Spleen (tissue), 11 donors: ENCODE data around the gene CLCN6. TPM values are rescaled to one million over a fixed set of nuclear protein-coding genes. Genes with fewer than 3 reads are reported as not detected.

Experiments
- DNase-seq: peaks from one replicate; pipeline ENCODE4 v3.0.0-alpha.2; 2020
- H3K27ac ChIP-seq, 8 donors: fragments of 200-600 bp; sonication (generic) in 7 of 8; 1 replicate in 4 of 8; 2 replicates in 4 of 8; pipeline versions ENCODE4 v1.5.0 to v1.8.0; 2016 to 2021; ENCODE audit warnings: inconsistent platforms in 4 of 8, mild to moderate bottlenecking in 4 of 8, moderate library complexity in 1 of 8
- H3K27me3 ChIP-seq, 7 donors: fragments of 200-600 bp; sonication (generic) in 6 of 7; replicated peaks in 1 of 7; 1 replicate in 4 of 7; 2 replicates in 3 of 7; pipeline versions ENCODE4 v1.5.0 to v1.8.0; 2016 to 2021; ENCODE audit warnings: inconsistent platforms in 3 of 7, mild to moderate bottlenecking in 1 of 7
- H3K36me3 ChIP-seq, 6 donors: fragments of 200-600 bp; sonication (generic) in 5 of 6; 1 replicate in 4 of 6; 2 replicates in 2 of 6; pipeline versions ENCODE4 v1.5.0 to v1.8.0; 2016 to 2021; ENCODE audit warnings: inconsistent platforms in 2 of 6
- H3K4me1 ChIP-seq, 6 donors: fragments of 200-600 bp; sonication (generic) in 5 of 6; 1 replicate in 3 of 6; 2 replicates in 3 of 6; pipeline versions ENCODE4 v1.5.0 to v1.8.0; 2016 to 2021; ENCODE audit warnings: inconsistent platforms in 3 of 6
- H3K4me3 ChIP-seq, 8 donors: fragments of 200-600 bp; sonication (generic) in 7 of 8; 1 replicate in 4 of 8; 2 replicates in 4 of 8; pipeline versions ENCODE4 v1.5.0 to v1.8.0; 2016 to 2021; ENCODE audit warnings: inconsistent platforms in 4 of 8, mild to moderate bottlenecking in 4 of 8, moderate library complexity in 2 of 8
- H3K9me3 ChIP-seq, 8 donors: fragments of 200-600 bp; sonication (generic) in 7 of 8; 1 replicate in 4 of 8; 2 replicates in 4 of 8; pipeline versions ENCODE4 v1.5.0 to v1.8.0; 2016 to 2021; ENCODE audit warnings: inconsistent platforms in 4 of 8
- POLR2A ChIP-seq, 3 donors: fragments of 450-650 bp; IDR thresholded peaks; one replicate each; pipeline ENCODE4 v1.5.1; 2017; ENCODE audit warnings: antibody characterized with exemption in 3 of 3, mild to moderate bottlenecking in 1 of 3
- POLR2AphosphoS5 ChIP-seq, 3 donors: sonication (generic); formaldehyde crosslinking; IDR thresholded peaks; one replicate each; pipeline ENCODE4 v1.5.1; 2017; ENCODE audit warnings: antibody characterized with exemption in 3 of 3
- WGBS, 5 donors: extraction: QIAGEN DNeasy Blood & Tissue Kit in 3 of 5; methylation state at CpG; one replicate each; pipeline versions ENCODE4 v1.1.5 to v1.1.7; 2013 to 2018; 5-methylcytosine and 5-hydroxymethylcytosine counted together
- intact Hi-C: fragments of 100-400 bp; cut with DNase I; formaldehyde crosslinking; loops from one replicate; pipeline ENCODE4 v1.15.0; 2023; ENCODE audit warnings: low total_unique reads
- polyA plus RNA-seq, 3 donors: library from polyadenylated mRNA; stranded (reverse); fragments of 200-250 nt; gene quantifications; one replicate each; pipeline ENCODE4 v1.2.1, GENCODE V29; 2013
- total RNA-seq, 7 donors: library from RNA; depleted of rRNA in 3 of 7; stranded (reverse); fragments of >200 nt in 3 of 7; fragmentation: NEBNext Ultra II Directional in 4 of 7; extraction: Animal tissue kit (Norgen Biotek cat#: 25700) in 4 of 7; gene quantifications; one replicate each; pipeline versions ENCODE4 v1.1.0 to v1.2.1, GENCODE V29; 2016 to 2021
- TF ChIP-seq, protein P1 (sequence below), 11 experiments: fragments of 200-600 bp in 7 of 11; fragments of 450-650 bp in 4 of 11; sonication (generic) in 4 of 11; IDR thresholded peaks in 8 of 11; conservative IDR thresholded peaks in 3 of 11; 1 replicate in 7 of 11; 2 replicates in 4 of 11; pipeline versions ENCODE4 v1.4.0 to v1.8.0; 2016 to 2021; ENCODE audit warnings: antibody characterized with exemption in 11 of 11, inconsistent platforms in 4 of 11, mild to moderate bottlenecking in 1 of 11
- donor health status: healthy with polysubstance abuse.
- donor health status: DM: no; HTN: no; CAD: no; lungs with moderate emphysema.
- donor health status: DM: no; HTN: no; CAD: no.
- donor health status: Bipolar disorder and iron deficiency.
- donor health status: healthy.
- donor health status: DM: no; HTN: no; CAD: no.
- donor health status: DM: yes; HTN: yes; CAD: no.

CLCN6 gene
- total and polyA plus RNA-seq, 10 donors: 6.3 to 34.4 (median 23.2) TPM

DNA sequence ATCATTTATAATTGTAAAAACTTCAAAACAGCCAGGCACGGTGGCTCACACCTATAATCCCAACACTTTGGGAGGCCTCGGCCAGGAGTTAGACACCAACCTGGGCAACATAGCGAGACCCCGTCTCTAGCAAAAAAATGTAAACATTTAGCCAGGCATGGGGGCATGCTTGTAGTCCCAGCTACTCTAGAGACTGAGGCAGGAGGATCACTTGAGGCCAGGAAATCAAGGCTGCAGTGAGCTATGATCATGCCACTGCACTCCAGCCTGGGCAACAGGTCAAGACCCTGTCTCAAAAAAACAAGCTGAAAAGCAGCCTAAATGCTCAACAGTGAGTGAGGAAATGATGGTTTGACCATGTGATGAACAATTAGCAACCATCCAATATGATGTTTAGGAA lies 36.7 kb upstream of the CLCN6 start:
- intact Hi-C loops: no loop called here
- TF ChIP-seq POLR2AphosphoS5 (IDR thresholded peaks at IDR 0.05): no peak
- TF ChIP-seq, protein P1, sequence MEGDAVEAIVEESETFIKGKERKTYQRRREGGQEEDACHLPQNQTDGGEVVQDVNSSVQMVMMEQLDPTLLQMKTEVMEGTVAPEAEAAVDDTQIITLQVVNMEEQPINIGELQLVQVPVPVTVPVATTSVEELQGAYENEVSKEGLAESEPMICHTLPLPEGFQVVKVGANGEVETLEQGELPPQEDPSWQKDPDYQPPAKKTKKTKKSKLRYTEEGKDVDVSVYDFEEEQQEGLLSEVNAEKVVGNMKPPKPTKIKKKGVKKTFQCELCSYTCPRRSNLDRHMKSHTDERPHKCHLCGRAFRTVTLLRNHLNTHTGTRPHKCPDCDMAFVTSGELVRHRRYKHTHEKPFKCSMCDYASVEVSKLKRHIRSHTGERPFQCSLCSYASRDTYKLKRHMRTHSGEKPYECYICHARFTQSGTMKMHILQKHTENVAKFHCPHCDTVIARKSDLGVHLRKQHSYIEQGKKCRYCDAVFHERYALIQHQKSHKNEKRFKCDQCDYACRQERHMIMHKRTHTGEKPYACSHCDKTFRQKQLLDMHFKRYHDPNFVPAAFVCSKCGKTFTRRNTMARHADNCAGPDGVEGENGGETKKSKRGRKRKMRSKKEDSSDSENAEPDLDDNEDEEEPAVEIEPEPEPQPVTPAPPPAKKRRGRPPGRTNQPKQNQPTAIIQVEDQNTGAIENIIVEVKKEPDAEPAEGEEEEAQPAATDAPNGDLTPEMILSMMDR (IDR thresholded peaks at IDR 0.05 in 8 of 11, conservative IDR thresholded peaks at IDR 0.05 in 3 of 11): no peak
- no peak for TF ChIP-seq POLR2A (IDR thresholded peaks at IDR 0.05)

DNA sequence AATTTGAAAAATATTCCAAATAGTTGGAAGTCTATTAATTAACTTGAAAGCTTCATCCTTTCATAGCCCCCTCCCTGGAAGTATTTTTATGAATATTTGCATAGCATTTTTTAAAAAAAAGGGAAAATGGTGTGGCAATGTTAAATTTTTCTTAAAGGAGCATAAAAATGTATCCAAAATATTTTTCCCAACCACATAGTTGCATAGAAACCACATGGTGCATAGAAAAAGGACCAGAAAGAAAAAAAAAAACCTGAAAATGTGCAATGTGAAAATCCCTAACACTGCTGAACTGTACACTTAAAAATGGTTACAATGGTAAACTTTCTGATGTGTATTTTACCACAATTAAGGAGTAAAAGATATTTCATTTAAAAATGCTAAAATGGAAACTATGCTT lies 36.0 kb upstream of the CLCN6 start:
- intact Hi-C loops: no loop called here

More for the DNA sequence above, 36.7 kb upstream of the CLCN6 start:
- peaks cover 0 to 7% (median 0%) of the 10 kb centered on the region in 6 donors for H3K4me1 ChIP-seq
- H3K27ac ChIP-seq: no peak overlapping the region
- 83 to 91% (median 84%) methylated on average over 4 of the region's 4 CpGs for WGBS, 5 donors
- no peaks in the 10 kb centered on the region for H3K36me3 ChIP-seq
- H3K27me3 ChIP-seq: peaks cover 0 to 7% (median 0%) of the 10 kb centered on the region in 7 donors
- no peak for DNase-seq
- H3K9me3 ChIP-seq: no peaks in the 10 kb centered on the region
- H3K4me3 ChIP-seq: no peak overlapping the region

DNA sequence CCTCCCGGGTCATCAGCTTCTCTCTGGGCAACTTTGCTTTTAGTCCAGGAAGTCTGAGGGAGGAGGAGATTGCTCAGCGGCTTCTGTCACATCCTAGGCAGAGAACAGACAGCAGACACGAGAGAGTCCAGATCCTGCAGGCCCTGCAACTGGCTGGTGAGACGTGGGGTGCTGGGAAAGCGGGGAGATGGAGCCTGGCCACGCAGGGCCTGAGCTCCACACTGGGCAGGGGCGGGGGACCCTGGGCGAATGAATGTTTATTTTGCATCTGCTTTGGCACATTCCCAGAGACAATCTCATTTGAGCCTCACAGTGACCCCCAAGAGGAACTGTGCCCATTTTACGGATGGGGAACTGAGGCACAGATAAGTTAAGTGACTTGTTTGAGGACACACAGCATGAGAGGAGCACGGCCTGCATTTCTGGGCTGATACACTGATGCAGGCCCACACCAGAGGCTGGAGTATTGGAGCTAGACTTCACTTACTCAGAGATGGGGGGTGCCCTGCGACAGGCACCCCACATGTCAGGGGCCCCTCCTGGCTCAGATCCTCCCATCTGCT lies 34.4 kb upstream of the CLCN6 start:
- TF ChIP-seq POLR2AphosphoS5 (IDR thresholded peaks at IDR 0.05) (no peak), POLR2A (IDR thresholded peaks at IDR 0.05) (no peak)
- TF ChIP-seq, protein P1 (IDR thresholded peaks at IDR 0.05 in 8 of 11, conservative IDR thresholded peaks at IDR 0.05 in 3 of 11): no peak
- intact Hi-C loops: no loop called here
- peaks cover 0 to 7% (median 0%) of the 10 kb centered on the region in 6 donors for H3K4me1 ChIP-seq
- H3K36me3 ChIP-seq: no peaks in the 10 kb centered on the region
- H3K9me3 ChIP-seq: no peaks in the 10 kb centered on the region
- H3K27ac ChIP-seq: no peak overlapping the region
- no peak overlapping the region for H3K4me3 ChIP-seq
- DNase-seq: no peak
- H3K27me3 ChIP-seq: peaks cover 0 to 1% (median 0%) of the 10 kb centered on the region in 7 donors
- WGBS, 5 donors: 69 to 88% (median 76%) methylated on average over 10 to 11 of the region's 11 CpGs

More for the DNA sequence above, 36.0 kb upstream of the CLCN6 start:
- H3K27me3 ChIP-seq: peaks cover 0 to 7% (median 0%) of the 10 kb centered on the region in 7 donors
- no peak overlapping the region for H3K4me3 ChIP-seq
- no peak for DNase-seq
- no peaks in the 10 kb centered on the region for H3K36me3 ChIP-seq
- no peaks in the 10 kb centered on the region for H3K9me3 ChIP-seq
- H3K27ac ChIP-seq: no peak overlapping the region
- TF ChIP-seq POLR2A (IDR thresholded peaks at IDR 0.05) (no peak), POLR2AphosphoS5 (IDR thresholded peaks at IDR 0.05) (no peak)
- TF ChIP-seq, protein P1 (IDR thresholded peaks at IDR 0.05 in 8 of 11, conservative IDR thresholded peaks at IDR 0.05 in 3 of 11): no peak
- H3K4me1 ChIP-seq: peaks cover 0 to 7% (median 0%) of the 10 kb centered on the region in 6 donors

DNA sequence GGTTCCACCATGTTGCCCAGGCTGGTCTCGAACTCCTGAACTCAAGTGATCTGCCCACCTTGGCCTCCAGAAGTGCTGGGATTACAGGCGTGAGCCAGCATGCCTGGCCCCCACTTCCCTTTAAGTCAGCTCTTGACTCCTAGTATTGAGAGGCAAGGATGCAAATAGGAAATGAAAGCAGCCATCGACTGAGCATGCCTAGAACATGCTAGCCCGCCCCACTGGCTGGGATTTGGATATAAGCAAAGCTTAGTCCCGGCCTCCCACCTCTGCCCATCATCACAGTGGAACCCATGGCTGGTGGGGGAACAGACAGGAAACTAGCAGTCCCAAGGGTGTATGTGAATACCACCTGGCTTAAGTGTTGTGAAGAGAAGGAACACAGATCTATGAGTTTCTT lies 33.5 kb upstream of the CLCN6 start:
- 42 to 68% (median 51%) methylated on average over 5 of the region's 5 CpGs for WGBS, 5 donors
- no peak overlapping the region for H3K27ac ChIP-seq
- TF ChIP-seq POLR2AphosphoS5 (IDR thresholded peaks at IDR 0.05) (no peak), POLR2A (IDR thresholded peaks at IDR 0.05) (no peak)
- TF ChIP-seq, protein P1 (IDR thresholded peaks at IDR 0.05 in 8 of 11, conservative IDR thresholded peaks at IDR 0.05 in 3 of 11): no peak
- H3K9me3 ChIP-seq: no peaks in the 10 kb centered on the region
- peaks cover 0 to 7% (median 0%) of the 10 kb centered on the region in 6 donors for H3K4me1 ChIP-seq
- H3K36me3 ChIP-seq: no peaks in the 10 kb centered on the region
- no peak for DNase-seq
- H3K27me3 ChIP-seq: no peaks in the 10 kb centered on the region
- intact Hi-C loops: no loop called here
- no peak overlapping the region for H3K4me3 ChIP-seq
